Choroid plexus epithelial cell (primary cell): Measurements from ENCODE around the gene IFIT5.

ENCODE experiments used
- DNase-seq: peaks from one replicate; pipeline ENCODE4 v3.0.0-alpha.2; 2010; ENCODE audit warnings: low read depth
- H3K4me3 ChIP-seq: 2 replicates; pipeline ENCODE4 v1.5.1; 2011; ENCODE audit warnings: low read depth, mild to moderate bottlenecking, control low read depth, low read length, moderate library complexity
- TF ChIP-seq, protein P1 (sequence below): conservative IDR thresholded peaks from 2 replicates; pipeline ENCODE4 v1.5.1; 2011; ENCODE audit warnings: low read depth, mild to moderate bottlenecking, control low read depth, inconsistent platforms, low read length, moderate library complexity

IFIT5 gene

DNA sequence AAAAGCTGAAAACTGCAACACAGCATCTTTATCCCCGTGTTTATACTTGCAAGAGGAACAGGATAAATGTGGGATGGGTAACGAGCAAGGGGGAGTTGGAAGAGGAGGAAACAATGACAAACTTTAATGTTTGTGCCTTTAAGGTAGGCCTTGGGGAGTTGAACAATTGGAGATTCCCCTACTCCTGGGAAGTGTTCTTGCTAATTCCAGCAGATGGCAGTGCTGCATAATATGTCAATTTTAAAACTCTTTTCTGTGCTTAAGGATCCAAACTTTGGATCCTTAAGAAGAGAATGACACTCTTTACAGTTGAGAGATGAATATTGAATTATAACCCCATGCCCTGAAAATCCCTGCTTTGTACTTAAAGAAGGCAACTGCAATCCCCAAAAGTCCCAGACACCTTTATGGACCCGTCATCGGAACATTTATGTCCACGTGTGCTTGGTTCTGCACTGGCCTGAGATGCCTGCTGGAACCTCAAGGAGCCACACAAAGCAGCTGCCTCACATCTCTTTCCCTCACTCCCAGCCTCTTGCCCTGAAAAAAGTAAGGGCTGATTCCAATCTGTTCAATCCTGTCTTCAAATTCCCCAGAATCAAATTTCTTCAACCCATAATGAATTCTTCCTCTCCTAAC is 12.0 kb downstream of the IFIT5 start:
- no peak overlapping the region for H3K4me3 ChIP-seq
- TF ChIP-seq, protein P1, sequence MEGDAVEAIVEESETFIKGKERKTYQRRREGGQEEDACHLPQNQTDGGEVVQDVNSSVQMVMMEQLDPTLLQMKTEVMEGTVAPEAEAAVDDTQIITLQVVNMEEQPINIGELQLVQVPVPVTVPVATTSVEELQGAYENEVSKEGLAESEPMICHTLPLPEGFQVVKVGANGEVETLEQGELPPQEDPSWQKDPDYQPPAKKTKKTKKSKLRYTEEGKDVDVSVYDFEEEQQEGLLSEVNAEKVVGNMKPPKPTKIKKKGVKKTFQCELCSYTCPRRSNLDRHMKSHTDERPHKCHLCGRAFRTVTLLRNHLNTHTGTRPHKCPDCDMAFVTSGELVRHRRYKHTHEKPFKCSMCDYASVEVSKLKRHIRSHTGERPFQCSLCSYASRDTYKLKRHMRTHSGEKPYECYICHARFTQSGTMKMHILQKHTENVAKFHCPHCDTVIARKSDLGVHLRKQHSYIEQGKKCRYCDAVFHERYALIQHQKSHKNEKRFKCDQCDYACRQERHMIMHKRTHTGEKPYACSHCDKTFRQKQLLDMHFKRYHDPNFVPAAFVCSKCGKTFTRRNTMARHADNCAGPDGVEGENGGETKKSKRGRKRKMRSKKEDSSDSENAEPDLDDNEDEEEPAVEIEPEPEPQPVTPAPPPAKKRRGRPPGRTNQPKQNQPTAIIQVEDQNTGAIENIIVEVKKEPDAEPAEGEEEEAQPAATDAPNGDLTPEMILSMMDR, result peak; percentile 78
- DNase-seq, result peak; percentile 88

DNA sequence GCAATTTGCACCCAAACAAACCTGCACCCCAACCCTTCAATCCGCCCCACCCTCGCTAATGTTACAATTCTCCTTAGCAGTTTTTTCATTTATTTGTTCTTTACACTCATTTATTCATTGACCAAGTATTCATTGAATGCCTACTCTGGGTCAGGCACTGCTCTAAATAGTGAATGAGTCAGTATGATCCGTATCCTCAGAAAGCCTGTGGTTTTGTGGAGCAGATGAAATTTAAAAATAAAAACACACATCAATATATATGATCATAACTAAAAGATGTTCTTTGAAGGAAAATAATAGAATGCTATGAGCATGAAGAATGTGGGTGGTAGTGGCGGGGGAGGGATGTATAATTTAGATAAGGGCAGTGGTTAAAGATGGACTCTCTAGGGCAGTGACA is 13.3 kb downstream of the IFIT5 start:
- peak; percentile 89 for DNase-seq
- TF ChIP-seq, protein P1, result no peak
- H3K4me3 ChIP-seq, result no peak overlapping the region

DNA sequence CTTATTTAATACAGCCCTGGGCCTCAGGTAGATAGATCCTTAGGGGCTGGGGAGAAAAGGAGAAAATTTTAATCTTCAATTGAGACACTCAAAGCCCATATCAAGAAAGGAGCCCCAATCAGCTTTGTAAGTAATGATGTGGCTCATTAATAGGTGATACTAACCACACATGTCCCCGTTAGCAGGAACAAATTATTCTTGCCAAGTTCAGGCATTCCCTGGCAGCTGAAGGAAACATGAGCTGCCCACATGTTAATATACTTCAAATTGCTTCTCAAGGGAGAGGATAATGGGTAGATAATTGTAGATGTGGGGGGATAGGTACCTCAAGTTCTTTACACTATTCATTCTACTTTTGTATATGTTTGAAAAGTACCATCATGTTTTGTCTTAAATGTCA is 14.5 kb downstream of the IFIT5 start:
- H3K4me3 ChIP-seq, result no peak overlapping the region
- peak; percentile 33 for DNase-seq
- TF ChIP-seq, protein P1, result no peak

DNA sequence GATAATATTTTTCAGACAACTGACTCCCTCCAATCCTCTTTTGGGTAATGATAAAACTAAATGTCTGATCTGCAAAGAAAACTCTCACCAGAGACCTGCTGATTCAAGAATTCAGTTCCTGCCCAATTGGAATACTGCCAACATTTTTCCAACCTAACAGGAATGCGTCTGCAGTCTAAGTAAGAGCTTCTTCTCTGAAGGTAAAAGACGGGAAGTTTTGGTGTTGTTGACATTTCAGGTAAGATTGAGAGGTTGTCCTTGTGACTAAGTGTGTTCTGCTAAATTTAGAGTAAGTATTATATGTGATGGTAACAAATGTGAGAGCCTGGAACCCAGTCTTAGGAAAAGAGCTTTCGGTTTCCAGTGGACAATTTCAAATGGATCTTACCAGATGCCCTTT is 17.6 kb downstream of the IFIT5 start:
- H3K4me3 ChIP-seq, result no peak overlapping the region
- DNase-seq, result peak; percentile 95
- TF ChIP-seq, protein P1, result no peak

DNA sequence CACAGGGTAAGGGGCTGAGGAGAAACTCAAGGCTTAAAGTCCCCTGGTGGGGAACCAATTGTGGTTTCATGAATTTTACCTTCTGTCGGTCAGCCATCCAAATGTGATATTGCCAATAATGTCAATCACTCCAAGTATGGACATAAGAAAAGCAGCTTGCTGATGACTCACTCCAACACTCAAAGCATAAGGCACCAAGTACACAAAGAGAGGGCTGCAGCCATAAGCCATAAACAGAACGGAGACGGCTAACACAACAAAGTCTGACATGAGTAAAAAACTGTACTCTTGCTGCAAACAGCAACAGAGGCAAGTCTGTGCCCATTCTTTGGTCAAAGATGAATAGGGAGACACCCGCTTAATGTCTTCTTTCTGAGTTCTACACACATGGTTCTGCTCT is 24.2 kb downstream of the IFIT5 start:
- TF ChIP-seq, protein P1, result no peak
- no peak for DNase-seq
- H3K4me3 ChIP-seq, result no peak overlapping the region

DNA sequence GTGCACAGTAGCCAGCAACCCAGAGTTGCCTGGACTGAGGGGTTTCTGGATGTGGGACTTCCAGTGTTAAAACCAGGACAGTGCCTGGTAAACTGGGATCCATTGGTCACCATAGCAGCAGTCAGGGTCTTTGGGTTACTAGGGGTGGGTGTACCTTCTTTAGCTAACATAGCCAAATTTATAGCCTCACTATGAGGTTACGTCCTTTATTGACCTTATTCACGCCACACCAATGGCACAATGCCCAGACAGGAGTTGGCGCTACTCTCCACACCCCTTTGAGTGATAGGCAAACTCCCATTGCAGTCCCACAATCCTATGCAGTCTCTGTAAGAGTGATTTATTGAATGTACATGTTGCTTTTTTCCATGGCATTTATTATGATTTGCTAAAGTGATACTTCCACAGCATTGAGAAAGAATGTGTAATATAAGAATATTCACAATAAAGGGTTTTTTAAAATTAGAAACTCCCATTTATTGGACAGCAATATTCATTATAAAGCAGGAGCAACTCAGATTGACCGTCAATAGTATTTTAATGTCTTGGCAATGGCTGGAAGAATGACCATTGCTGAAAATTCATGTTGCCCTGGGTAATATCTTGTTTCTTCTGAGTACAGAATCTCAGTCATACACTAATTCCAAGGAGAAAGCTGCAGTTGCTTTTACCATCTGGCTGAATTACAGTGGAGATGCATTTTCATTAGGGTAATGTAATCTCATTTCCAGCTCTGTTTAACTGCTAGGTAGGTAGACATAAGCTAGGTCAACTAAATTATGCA is 26.1 kb downstream of the IFIT5 start:
- no peak overlapping the region for H3K4me3 ChIP-seq
- TF ChIP-seq, protein P1, result no peak
- no peak for DNase-seq
